ENCODE results near the gene ZNF584. TPM values are rescaled to one million over a fixed set of nuclear protein-coding genes. Genes with fewer than 3 reads are reported as not detected.
"Not testable (repeated sequence)": the region's sequence is repeated elsewhere in the genome, so short reads cannot be mapped to it uniquely, and the experiment has no call there.

ZNF584 gene
- total RNA-seq, 1 experiment from 2014 or later: 4.9 TPM

GRCh38 chr19:58400316-58400915 lies 8.0 kb upstream of the ZNF584 start:
- Histone ChIP-seq H3K4me3 (ENCODE audit: low read depth, low read length) (peak overlapping the region; percentile 70), H3K36me3 (ENCODE audit: control insufficient read depth, insufficient read depth, low read length) (peaks cover 1% of the 10 kb centered on the region; the same call in 1 of the 2 replicates), H3K27me3 (replicated peaks; ENCODE audit: control insufficient read depth, insufficient read depth, low read length) (no peaks in the 10 kb centered on the region), H3K9me3 (no peaks in the 10 kb centered on the region), H3K4me1 (peaks cover 9% of the 10 kb centered on the region)
- Mint-ChIP-seq H3K36me3 (ENCODE audit: insufficient read depth, unreplicated experiment) (peaks cover 39% of the 10 kb centered on the region), H3K4me3 (ENCODE audit: unreplicated experiment) (peak overlapping the region; percentile 99), H3K27ac (ENCODE audit: unreplicated experiment) (peak overlapping the region; percentile 99), H3K27me3 (ENCODE audit: insufficient read depth, unreplicated experiment) (no peaks in the 10 kb centered on the region), H3K4me1 (ENCODE audit: low read depth, unreplicated experiment) (peaks cover 11% of the 10 kb centered on the region), H3K9me3 (ENCODE audit: unreplicated experiment) (no peaks in the 10 kb centered on the region)
- ChIA-PET CTCF (no interaction called here), POLR2A (no interaction called here)
- intact Hi-C loops (cut with micrococcal nuclease; ENCODE audit: unreplicated experiment): loop anchor here (2.0 kb wide), 2 partner anchors 38 to 74 kb away; partner anchors contain the start of gene ZNF497
- DNase-seq: no peak
- TF ChIP-seq CTCF (IDR thresholded peaks at IDR 0.05; ENCODE audit: insufficient read depth in 1 of 2, low read depth in 1 of 2, low read length in 1 of 2, severe bottlenecking in 1 of 2, unreplicated experiment in 1 of 2): no peak
- no TSS peak for BruUV-seq (replicated peaks)

DNA sequence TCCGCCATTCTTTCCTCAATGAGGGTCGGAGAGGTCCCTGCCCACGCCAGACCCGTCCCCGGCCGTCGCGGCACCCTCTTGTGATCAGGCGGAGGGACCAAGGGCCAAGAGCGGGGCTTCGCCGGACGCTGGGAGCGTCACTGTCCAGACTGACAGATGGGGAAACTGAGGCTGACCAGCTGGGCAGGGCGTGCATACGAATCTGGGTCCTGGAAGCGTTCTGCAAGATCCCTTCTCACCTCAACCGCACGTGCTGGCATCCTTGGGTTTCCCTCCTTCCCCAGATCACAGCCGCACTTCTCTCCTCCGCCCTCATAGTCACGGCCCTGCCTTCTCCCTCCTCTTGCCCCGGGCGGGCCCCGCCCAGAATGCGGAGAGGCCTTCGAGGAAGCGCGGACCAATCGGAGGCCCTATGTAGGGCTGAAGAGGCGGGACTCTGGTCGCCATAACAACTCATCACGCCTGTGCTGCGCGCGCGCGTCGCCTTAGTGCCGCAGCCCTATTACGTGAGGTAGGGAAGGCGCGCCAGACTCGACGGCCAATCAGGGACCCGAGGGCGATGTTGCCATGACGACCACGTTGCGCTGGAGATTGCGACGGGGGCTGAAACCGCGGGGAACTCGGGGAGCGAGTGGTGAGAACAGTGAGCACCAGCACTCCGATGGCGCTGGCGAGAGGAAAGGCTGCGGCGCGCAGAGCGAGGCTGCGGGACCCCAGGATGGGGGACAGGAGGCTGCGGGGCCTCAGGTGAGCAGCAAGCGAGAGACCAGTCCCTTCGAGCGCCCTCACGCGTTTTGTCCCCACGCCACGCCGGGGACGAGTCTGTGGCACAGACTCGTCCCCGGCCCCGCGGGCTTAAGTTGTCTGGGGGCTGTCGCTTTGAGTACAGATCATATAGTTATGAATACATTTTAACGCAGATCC lies 7.3 kb upstream of the ZNF584 start:
- H3K27ac Mint-ChIP-seq (ENCODE audit: unreplicated experiment): peak overlapping the region; percentile 99
- CTCF ChIA-PET: no interaction called here
- Histone ChIP-seq H3K36me3 (ENCODE audit: control insufficient read depth, insufficient read depth, low read length) (no peaks in the 10 kb centered on the region), H3K4me3 (ENCODE audit: low read depth, low read length) (peak overlapping the region; percentile 93), H3K4me1 (peaks cover 8% of the 10 kb centered on the region), H3K9me3 (no peaks in the 10 kb centered on the region), H3K27me3 (replicated peaks; ENCODE audit: control insufficient read depth, insufficient read depth, low read length) (no peaks in the 10 kb centered on the region)
- no peak for TF ChIP-seq CTCF (IDR thresholded peaks at IDR 0.05; ENCODE audit: insufficient read depth in 1 of 2, low read depth in 1 of 2, low read length in 1 of 2, severe bottlenecking in 1 of 2, unreplicated experiment in 1 of 2)
- H3K27me3 Mint-ChIP-seq (ENCODE audit: insufficient read depth, unreplicated experiment): no peaks in the 10 kb centered on the region
- H3K9me3 Mint-ChIP-seq (ENCODE audit: unreplicated experiment): no peaks in the 10 kb centered on the region
- peak; percentile 99 for DNase-seq
- intact Hi-C loops (cut with micrococcal nuclease; ENCODE audit: unreplicated experiment): loop anchor here (2.0 kb wide), 2 partner anchors 38 to 74 kb away; partner anchors contain the start of gene ZNF497
- POLR2A ChIA-PET: no interaction called here
- BruUV-seq (replicated peaks): no TSS peak
- H3K4me3 Mint-ChIP-seq (ENCODE audit: unreplicated experiment): peak overlapping the region; percentile 99
- H3K36me3 Mint-ChIP-seq (ENCODE audit: insufficient read depth, unreplicated experiment): peaks cover 32% of the 10 kb centered on the region
- H3K4me1 Mint-ChIP-seq (ENCODE audit: low read depth, unreplicated experiment): peaks cover 11% of the 10 kb centered on the region

DNA sequence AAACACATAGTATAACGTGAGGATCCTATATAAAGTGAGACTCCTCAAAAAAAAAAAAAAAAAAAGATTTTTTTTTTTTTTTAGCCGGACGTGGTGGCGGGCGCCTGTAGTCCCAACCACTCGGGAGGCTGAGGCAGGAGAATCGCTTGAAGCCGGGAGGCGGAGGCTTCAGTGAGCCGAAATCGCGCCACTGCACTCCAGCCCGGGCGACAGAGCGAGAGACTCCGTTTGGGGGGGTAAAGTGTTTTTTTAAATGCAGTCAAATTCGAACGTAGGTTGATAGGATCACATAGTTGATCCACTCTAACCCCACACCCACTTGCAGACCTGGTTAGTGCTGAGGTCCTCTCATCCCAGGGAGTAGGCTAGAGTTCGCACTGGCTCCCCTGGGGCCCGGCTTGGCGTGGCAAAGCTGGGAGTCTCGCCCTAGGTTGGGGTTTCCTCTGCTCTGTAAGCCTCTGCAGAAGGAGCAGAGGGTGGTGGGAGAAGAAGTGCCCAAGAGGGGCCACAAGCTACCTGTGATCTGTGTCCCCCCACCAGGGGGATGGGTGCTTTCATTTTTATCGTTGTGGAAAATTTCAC lies 6.5 kb upstream of the ZNF584 start:
- peak overlapping the region; percentile 99 for H3K27ac Mint-ChIP-seq (ENCODE audit: unreplicated experiment)
- Histone ChIP-seq H3K4me3 (ENCODE audit: low read depth, low read length) (peak overlapping the region; percentile 93), H3K9me3 (no peaks in the 10 kb centered on the region), H3K27me3 (replicated peaks; ENCODE audit: control insufficient read depth, insufficient read depth, low read length) (no peaks in the 10 kb centered on the region), H3K4me1 (peaks cover 12% of the 10 kb centered on the region), H3K36me3 (ENCODE audit: control insufficient read depth, insufficient read depth, low read length) (no peaks in the 10 kb centered on the region)
- ChIA-PET CTCF (no interaction called here), POLR2A (no interaction called here)
- H3K9me3 Mint-ChIP-seq (ENCODE audit: unreplicated experiment): no peaks in the 10 kb centered on the region
- H3K36me3 Mint-ChIP-seq (ENCODE audit: insufficient read depth, unreplicated experiment): peaks cover 26% of the 10 kb centered on the region
- no peak for TF ChIP-seq CTCF (IDR thresholded peaks at IDR 0.05; ENCODE audit: insufficient read depth in 1 of 2, low read depth in 1 of 2, low read length in 1 of 2, severe bottlenecking in 1 of 2, unreplicated experiment in 1 of 2)
- H3K27me3 Mint-ChIP-seq (ENCODE audit: insufficient read depth, unreplicated experiment): no peaks in the 10 kb centered on the region
- peak overlapping the region; percentile 99 for H3K4me3 Mint-ChIP-seq (ENCODE audit: unreplicated experiment)
- peaks cover 16% of the 10 kb centered on the region for H3K4me1 Mint-ChIP-seq (ENCODE audit: low read depth, unreplicated experiment)
- DNase-seq: no peak
- TSS peak; percentile 48 for BruUV-seq (replicated peaks)
- intact Hi-C loops (cut with micrococcal nuclease; ENCODE audit: unreplicated experiment): loop anchor here (2.0 kb wide), 2 partner anchors 39 to 73 kb away; partner anchors contain the start of gene ZNF497

GRCh38 chr19:58403920-58404478 lies 4.5 kb upstream of the ZNF584 start:
- POLR2A ChIA-PET, CTCF ChIA-PET: not testable (repeated sequence)

More at GRCh38 chr19:58403920-58404478, 4.5 kb upstream of the ZNF584 start:
- H3K36me3 ChIP-seq (ENCODE audit: control insufficient read depth, insufficient read depth, low read length); H3K27me3 ChIP-seq (replicated peaks; ENCODE audit: control insufficient read depth, insufficient read depth, low read length); H3K27me3 Mint-ChIP-seq (ENCODE audit: insufficient read depth, unreplicated experiment); BruUV-seq (replicated peaks); H3K9me3 Mint-ChIP-seq (ENCODE audit: unreplicated experiment); H3K27ac Mint-ChIP-seq (ENCODE audit: unreplicated experiment); intact Hi-C loops (cut with micrococcal nuclease; ENCODE audit: unreplicated experiment); DNase-seq; H3K4me3 Mint-ChIP-seq (ENCODE audit: unreplicated experiment); H3K4me3 ChIP-seq (ENCODE audit: low read depth, low read length); H3K9me3 ChIP-seq: not testable (repeated sequence)
- H3K4me1 ChIP-seq: peaks cover 17% of the 10 kb centered on the region
- H3K4me1 Mint-ChIP-seq (ENCODE audit: low read depth, unreplicated experiment): peaks cover 27% of the 10 kb centered on the region
- peaks cover 36% of the 10 kb centered on the region for H3K36me3 Mint-ChIP-seq (ENCODE audit: insufficient read depth, unreplicated experiment)
